Measurements from ENCODE around the gene MRPS10. TPM values are rescaled to one million over a fixed set of nuclear protein-coding genes. Genes with fewer than 3 reads are reported as not detected.

MRPS10 gene
- total and polyA plus RNA-seq, 8 donors = 8.5 to 38.2 (median 22.7) TPM

GRCh38 chr6:42225419-42225818, 7.8 kb upstream of the MRPS10 start:
- no peak for TF ChIP-seq EP300 (IDR thresholded peaks at IDR 0.05)
- no peak for TF ChIP-seq POLR2A (IDR thresholded peaks at IDR 0.05)
- no peak for TF ChIP-seq CTCF (IDR thresholded peaks at IDR 0.05)
- TF ChIP-seq POLR2AphosphoS5 (IDR thresholded peaks at IDR 0.05) = no peak
- no peak for DNase-seq
- Histone ChIP-seq H3K4me3 (no peak overlapping the region), H3K9me3 (no peaks in the 10 kb centered on the region), H3K27me3 (no peaks in the 10 kb centered on the region), H3K4me1 (peaks cover 0 to 22% (median 0%) of the 10 kb centered on the region in 4 donors), H3K36me3 (peaks cover 0 to 31% (median 27%) of the 10 kb centered on the region in 4 donors), H3K27ac (no peak overlapping the region)
- intact Hi-C loops (cut with DNase I; ENCODE audit: low total_unique reads) = no loop called here
- WGBS, 5 donors = 56 to 81% (median 75%) methylated on average over 4 of the region's 4 CpGs

- H3K27ac ChIP-seq = no peak overlapping the region
- no peak for DNase-seq
- H3K9me3 ChIP-seq = no peaks in the 10 kb centered on the region
- intact Hi-C loops (cut with DNase I; ENCODE audit: low total_unique reads) = no loop called here
- no peak for TF ChIP-seq EP300 (IDR thresholded peaks at IDR 0.05)
- no peak for TF ChIP-seq CTCF (IDR thresholded peaks at IDR 0.05)
- no peak for TF ChIP-seq POLR2AphosphoS5 (IDR thresholded peaks at IDR 0.05)
- TF ChIP-seq POLR2A (IDR thresholded peaks at IDR 0.05) = no peak
- H3K4me1 ChIP-seq = peaks cover 0 to 22% (median 0%) of the 10 kb centered on the region in 4 donors
- H3K36me3 ChIP-seq = peaks cover 0 to 31% (median 25%) of the 10 kb centered on the region in 4 donors
- H3K27me3 ChIP-seq = no peaks in the 10 kb centered on the region
- H3K4me3 ChIP-seq = no peak overlapping the region
These were observed 7.3 kb upstream of the MRPS10 start for GRCh38 chr6:42225029-42225339.

GRCh38 chr6:42224222-42225028, 6.8 kb upstream of the MRPS10 start:
- Histone ChIP-seq H3K4me3 (no peak overlapping the region), H3K36me3 (peaks cover 0 to 28% (median 24%) of the 10 kb centered on the region in 4 donors), H3K27ac (no peak overlapping the region), H3K9me3 (no peaks in the 10 kb centered on the region), H3K27me3 (no peaks in the 10 kb centered on the region), H3K4me1 (peaks cover 0 to 22% (median 0%) of the 10 kb centered on the region in 4 donors)
- TF ChIP-seq EP300 (IDR thresholded peaks at IDR 0.05) = no peak
- no peak for TF ChIP-seq CTCF (IDR thresholded peaks at IDR 0.05)
- TF ChIP-seq POLR2A (IDR thresholded peaks at IDR 0.05) = no peak
- TF ChIP-seq POLR2AphosphoS5 (IDR thresholded peaks at IDR 0.05) = no peak
- 46 to 67% (median 60%) methylated on average over 12 of the region's 12 CpGs for WGBS, 5 donors
- no peak for DNase-seq
- intact Hi-C loops (cut with DNase I; ENCODE audit: low total_unique reads) = no loop called here

GRCh38 chr6:42222448-42222847, 4.8 kb upstream of the MRPS10 start:
- Histone ChIP-seq H3K4me1 (peaks cover 0 to 30% (median 3%) of the 10 kb centered on the region in 4 donors), H3K27me3 (no peaks in the 10 kb centered on the region), H3K4me3 (no peak overlapping the region), H3K9me3 (no peaks in the 10 kb centered on the region), H3K36me3 (peaks cover 0 to 9% (median 5%) of the 10 kb centered on the region in 4 donors), H3K27ac (no peak overlapping the region)
- 57 to 72% (median 69%) methylated on average over 7 of the region's 7 CpGs for WGBS, 5 donors
- intact Hi-C loops (cut with DNase I; ENCODE audit: low total_unique reads) = no loop called here
- no peak for DNase-seq
- TF ChIP-seq POLR2AphosphoS5 (IDR thresholded peaks at IDR 0.05) = no peak
- no peak for TF ChIP-seq EP300 (IDR thresholded peaks at IDR 0.05)
- no peak for TF ChIP-seq CTCF (IDR thresholded peaks at IDR 0.05)
- TF ChIP-seq POLR2A (IDR thresholded peaks at IDR 0.05) = no peak

Measured in stomach (tissue), 9 donors.